Breast epithelium (tissue), 4 donors: ENCODE data around the gene GNAO1. TPM values are rescaled to one million over a fixed set of nuclear protein-coding genes. Genes with fewer than 3 reads are reported as not detected.

Experiments used
- DNase-seq, 2 donors: peaks; one replicate each; pipeline ENCODE4 v3.0.0-alpha.2; 2019; ENCODE audit warnings: low spot score in 2 of 2
- H3K27ac ChIP-seq, 2 donors: fragments of 200-600 bp; sonication (generic) in 1 of 2; one replicate each; pipeline ENCODE4 v1.5.1; 2016 to 2019; ENCODE audit warnings: mild to moderate bottlenecking in 1 of 2
- H3K27me3 ChIP-seq, 2 donors: fragments of 200-600 bp; sonication (generic) in 1 of 2; one replicate each; pipeline versions ENCODE4 v1.5.1 to v1.6.0; 2017 to 2019; ENCODE audit warnings: control low read depth in 1 of 2, mild to moderate bottlenecking in 1 of 2
- H3K36me3 ChIP-seq: fragments of 200-600 bp; one replicate; pipeline ENCODE4 v1.5.1; 2019
- H3K4me1 ChIP-seq, 2 donors: fragments of 200-600 bp; sonication (generic); one replicate each; pipeline ENCODE4 v1.5.1; 2016 to 2019; ENCODE audit warnings: control low read depth in 1 of 2
- H3K4me3 ChIP-seq, 3 donors: fragments of 200-600 bp; sonication (generic); 1 replicate in 2 of 3; 2 replicates in 1 of 3; pipeline ENCODE4 v1.5.1; 2016 to 2019; ENCODE audit warnings: mild to moderate bottlenecking in 3 of 3, moderate library complexity in 2 of 3
- H3K9me3 ChIP-seq, 2 donors: fragments of 200-600 bp; sonication (generic) in 1 of 2; one replicate each; pipeline ENCODE4 v1.5.1; 2016 to 2019; ENCODE audit warnings: control low read depth in 1 of 2
- CTCF ChIP-seq, 3 donors: fragments of 450-650 bp; IDR thresholded peaks; one replicate each; pipeline ENCODE4 v1.5.1; 2016 to 2017; ENCODE audit warnings: antibody characterized with exemption in 3 of 3, mild to moderate bottlenecking in 3 of 3, moderate library complexity in 3 of 3
- POLR2A ChIP-seq: fragments of 450-650 bp; IDR thresholded peaks from one replicate; pipeline ENCODE4 v1.6.1; 2016; ENCODE audit warnings: antibody characterized with exemption, mild to moderate bottlenecking, moderate library complexity
- POLR2AphosphoS5 ChIP-seq, 3 donors: sonication (generic); formaldehyde crosslinking; IDR thresholded peaks; one replicate each; pipeline ENCODE4 v1.6.1; 2017; ENCODE audit warnings: antibody characterized with exemption in 3 of 3
- intact Hi-C: fragments of 100-400 bp; cut with DNase I; formaldehyde crosslinking; loops from one replicate; pipeline ENCODE4 v1.15.1; 2023; ENCODE audit warnings: low total_unique reads
- total RNA-seq, 3 donors: library from RNA; depleted of rRNA; stranded (reverse); fragments of >200 nt; gene quantifications; one replicate each; pipeline ENCODE4 v1.1.0, GENCODE V29; 2016

GNAO1 gene
- total RNA-seq, 3 donors from 2014 or later = 0.96 to 1.9 (median 0.98) TPM

GRCh38 chr16:56320811-56321558, 129.7 kb downstream of the GNAO1 start:
- Histone ChIP-seq H3K27ac (no peak overlapping the region), H3K36me3 (no peaks in the 10 kb centered on the region), H3K4me3 (no peak overlapping the region), H3K27me3 (no peaks in the 10 kb centered on the region), H3K4me1 (no peaks in the 10 kb centered on the region), H3K9me3 (no peaks in the 10 kb centered on the region)
- TF ChIP-seq POLR2A (no peak), CTCF (IDR thresholded peaks at IDR 0.05) (no peak), POLR2AphosphoS5 (IDR thresholded peaks at IDR 0.05) (no peak)
- DNase-seq = no peak
- intact Hi-C loops = no loop called here

- no peaks in the 10 kb centered on the region for H3K27me3 ChIP-seq
- DNase-seq = no peak
- intact Hi-C loops = no loop called here
Measured at GRCh38 chr16:56321571-56321970, 130.3 kb downstream of the GNAO1 start.

DNA sequence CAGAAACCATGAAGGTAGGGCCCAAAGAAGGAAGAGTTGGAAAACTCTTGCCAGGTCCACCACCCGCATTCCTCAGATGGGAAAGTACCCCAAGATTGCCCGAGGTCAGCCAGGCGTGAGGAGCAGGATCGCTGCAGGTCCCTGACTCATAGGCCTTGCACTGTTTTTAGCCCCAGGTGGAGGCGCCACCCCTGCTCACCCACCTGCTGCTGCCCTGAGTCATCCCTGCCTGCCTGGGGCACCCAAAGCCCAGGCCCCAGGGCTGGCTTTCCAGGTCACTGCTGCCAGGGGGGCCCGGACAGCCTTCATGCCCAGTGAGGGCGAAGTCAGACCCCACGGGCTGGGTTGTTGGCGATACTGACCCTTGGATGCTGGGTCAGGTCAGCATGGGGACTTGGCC, 133.1 kb downstream of the GNAO1 start:
- H3K27me3 ChIP-seq = no peaks in the 10 kb centered on the region
- no peaks in the 10 kb centered on the region for H3K9me3 ChIP-seq
- H3K4me3 ChIP-seq = no peak overlapping the region
- H3K36me3 ChIP-seq = no peaks in the 10 kb centered on the region
- no peak for DNase-seq
- H3K4me1 ChIP-seq = no peaks in the 10 kb centered on the region
- no peak overlapping the region for H3K27ac ChIP-seq
- intact Hi-C loops = no loop called here
- no peak for TF ChIP-seq CTCF (IDR thresholded peaks at IDR 0.05)
- no peak for TF ChIP-seq POLR2A
- TF ChIP-seq POLR2AphosphoS5 (IDR thresholded peaks at IDR 0.05) = no peak

More at GRCh38 chr16:56321571-56321970, 130.3 kb downstream of the GNAO1 start:
- Histone ChIP-seq H3K4me3 (no peak overlapping the region), H3K27ac (no peak overlapping the region), H3K9me3 (no peaks in the 10 kb centered on the region), H3K4me1 (no peaks in the 10 kb centered on the region), H3K36me3 (no peaks in the 10 kb centered on the region)
- no peak for TF ChIP-seq POLR2AphosphoS5 (IDR thresholded peaks at IDR 0.05)
- no peak for TF ChIP-seq CTCF (IDR thresholded peaks at IDR 0.05)
- no peak for TF ChIP-seq POLR2A

DNA sequence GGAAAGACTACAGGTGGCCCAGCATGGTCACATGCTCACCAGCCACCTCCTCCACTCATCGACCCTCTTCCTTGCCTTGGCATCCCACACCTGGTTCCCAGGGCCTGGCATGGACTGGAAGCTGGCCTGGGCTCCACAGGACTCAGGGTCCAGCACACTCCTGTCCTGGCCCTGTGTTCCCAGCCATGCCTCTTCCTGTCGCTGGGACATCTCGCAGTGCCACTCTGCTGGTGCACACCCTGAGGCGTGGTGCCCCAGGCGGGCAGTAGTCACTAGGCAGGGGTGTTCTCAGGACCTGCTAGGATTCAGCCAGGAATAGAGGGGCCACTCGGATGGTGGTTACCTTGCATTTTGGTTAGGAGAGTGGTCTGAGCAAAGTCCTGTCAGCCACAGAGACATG, 134.7 kb downstream of the GNAO1 start:
- TF ChIP-seq POLR2AphosphoS5 (IDR thresholded peaks at IDR 0.05) (no peak), CTCF (IDR thresholded peaks at IDR 0.05) (no peak), POLR2A (no peak)
- intact Hi-C loops = no loop called here
- H3K4me1 ChIP-seq = no peaks in the 10 kb centered on the region

DNA sequence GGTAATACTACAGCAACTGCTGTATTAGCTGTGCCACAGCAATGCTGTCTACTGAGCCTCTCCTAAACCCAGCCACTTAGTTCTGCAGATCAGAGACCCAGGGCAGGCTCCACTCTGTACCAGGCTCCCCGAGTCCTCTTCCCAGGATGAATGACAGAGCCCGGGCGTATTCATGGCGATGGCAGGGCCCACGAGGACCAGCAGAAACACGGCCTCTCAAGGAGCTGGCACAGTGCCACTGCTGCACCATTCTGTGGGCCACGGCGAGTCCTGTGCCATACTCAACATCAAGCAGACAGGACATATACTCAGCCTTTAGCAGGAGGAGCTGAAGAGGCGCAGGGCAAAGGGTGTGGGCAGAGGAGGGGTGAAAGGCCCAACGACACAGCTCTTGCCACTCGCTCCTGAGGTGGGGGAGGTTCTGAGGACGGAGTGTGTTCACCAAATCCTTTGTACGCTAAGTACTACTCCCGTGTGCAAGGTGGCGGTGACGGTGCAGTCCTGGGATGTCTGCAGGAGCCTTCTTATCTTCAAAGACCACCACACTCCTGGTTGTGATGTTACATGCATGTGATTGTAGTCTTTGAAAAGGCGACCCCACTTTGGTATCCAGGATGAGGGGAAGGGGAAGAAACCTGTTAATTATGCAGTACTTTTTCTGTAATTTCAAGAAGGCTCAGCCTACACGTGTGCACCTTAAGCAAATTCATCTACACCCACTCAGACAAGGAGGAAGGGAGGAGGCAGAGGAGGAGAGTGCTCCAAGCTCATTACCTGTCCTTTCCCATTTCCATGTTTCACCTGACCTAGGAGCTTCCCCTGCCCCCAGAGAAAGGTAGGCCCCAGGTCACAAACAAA, 136.0 kb downstream of the GNAO1 start:
- Histone ChIP-seq H3K4me1 (no peaks in the 10 kb centered on the region), H3K4me3 (no peak overlapping the region), H3K9me3 (no peaks in the 10 kb centered on the region), H3K27ac (no peak overlapping the region), H3K27me3 (no peaks in the 10 kb centered on the region), H3K36me3 (no peaks in the 10 kb centered on the region)
- intact Hi-C loops = no loop called here
- TF ChIP-seq CTCF (IDR thresholded peaks at IDR 0.05) (no peak), POLR2A (no peak), POLR2AphosphoS5 (IDR thresholded peaks at IDR 0.05) (no peak)
- no peak for DNase-seq

More for the DNA sequence above, 134.7 kb downstream of the GNAO1 start:
- Histone ChIP-seq H3K9me3 (no peaks in the 10 kb centered on the region), H3K36me3 (no peaks in the 10 kb centered on the region), H3K27me3 (no peaks in the 10 kb centered on the region), H3K4me3 (no peak overlapping the region), H3K27ac (no peak overlapping the region)
- no peak for DNase-seq
